HEK293 (cell line): ENCODE data around the gene ANGEL1.

Experiments used
- CTCF ChIA-PET: fragments of 350-600 bp; formaldehyde crosslinking; extraction: SDS; loops from one replicate; lab custom pipeline; 2021; ENCODE audit warnings: antibody characterized with exemption; lab: Yijun Ruan, JAX
- POLR2A ChIA-PET: fragments of 300-600 bp; formaldehyde crosslinking; extraction: SDS; loops from one replicate; lab custom pipeline; 2020; ENCODE audit warnings: antibody characterized with exemption, inconsistent platforms; lab: Yijun Ruan, JAX
- H3K27ac ChIP-seq: fragments of 200-500 bp; sonication (Bioruptor generic); 2 replicates; pipeline ENCODE4 v1.5.1; 2014; ENCODE audit warnings: low read depth, low read length, control low read depth, inconsistent platforms; ENCODE audit errors: extremely low read depth
- H3K36me3 ChIP-seq, 2 experiments: fragments of 200-500 bp in 1 of 2; sonication (Bioruptor generic) in 1 of 2; 1 replicate in 1 of 2; 2 replicates in 1 of 2; pipeline ENCODE4 v1.5.1; 2014 to 2017; ENCODE audit warnings: inconsistent platforms in 2 of 2, low read length in 2 of 2; ENCODE audit not compliant: control insufficient read depth in 2 of 2, insufficient read depth in 1 of 2
- H3K4me1 ChIP-seq: fragments of 200-500 bp; sonication (Bioruptor generic); 2 replicates; pipeline ENCODE4 v1.5.1; 2014; ENCODE audit warnings: mild to moderate bottlenecking, low read length, inconsistent platforms; ENCODE audit not compliant: control insufficient read depth, insufficient read depth
- H3K4me3 ChIP-seq: 2 replicates; pipeline ENCODE4 v1.5.1; 2011; ENCODE audit warnings: low read depth, mild to moderate bottlenecking, control low read depth, low read length, moderate library complexity
- H3K9me3 ChIP-seq: fragments of 200-500 bp; sonication (Bioruptor generic); 2 replicates; pipeline ENCODE4 v1.5.1; 2014; ENCODE audit warnings: low read depth, low read length, inconsistent platforms; ENCODE audit not compliant: control insufficient read depth, insufficient read depth
- FEZF1 ChIP-seq: fragments of 450-650 bp; formaldehyde crosslinking; IDR thresholded peaks from 2 replicates; pipeline ENCODE4 v1.5.1; 2016; ENCODE audit warnings: missing biosample characterization, missing genetic modification characterization
- PATZ1 ChIP-seq: fragments of 450-650 bp; formaldehyde crosslinking; IDR thresholded peaks from 2 replicates; pipeline ENCODE4 v1.5.1; 2016; ENCODE audit warnings: missing biosample characterization, missing genetic modification characterization
- PRDM10 ChIP-seq: fragments of 450-650 bp; formaldehyde crosslinking; IDR thresholded peaks from 2 replicates; pipeline ENCODE4 v1.5.1; 2016; ENCODE audit warnings: missing biosample characterization, missing genetic modification characterization
- SALL2 ChIP-seq: fragments of 450-650 bp; formaldehyde crosslinking; IDR thresholded peaks from 2 replicates; pipeline ENCODE4 v1.5.0; 2017; ENCODE audit warnings: missing biosample characterization, mild to moderate bottlenecking, missing genetic modification characterization, borderline replicate concordance
- TRIM28 ChIP-seq: IDR thresholded peaks from 2 replicates; pipeline ENCODE4 v1.6.1; 2011; ENCODE audit warnings: low read length, control low read depth, borderline replicate concordance
- YY1 ChIP-seq: fragments of 450-650 bp; formaldehyde crosslinking; IDR thresholded peaks from 2 replicates; pipeline ENCODE4 v1.5.1; 2018; ENCODE audit warnings: missing biosample characterization, missing genetic modification characterization
- ZBTB1 ChIP-seq: fragments of 450-650 bp; formaldehyde crosslinking; IDR thresholded peaks from 2 replicates; pipeline ENCODE4 v1.5.1; 2016; ENCODE audit warnings: missing biosample characterization, missing genetic modification characterization
- ZBTB7A ChIP-seq: fragments of 450-650 bp; formaldehyde crosslinking; IDR thresholded peaks from 2 replicates; pipeline ENCODE4 v1.5.1; 2016; ENCODE audit warnings: low read depth, missing biosample characterization, missing genetic modification characterization
- ZNF138 ChIP-seq: fragments of 450-650 bp; formaldehyde crosslinking; IDR thresholded peaks from 2 replicates; pipeline ENCODE4 v1.5.1; 2016; ENCODE audit warnings: missing biosample characterization, missing genetic modification characterization, borderline replicate concordance
- ZNF140 ChIP-seq: fragments of 450-650 bp; formaldehyde crosslinking; IDR thresholded peaks from 2 replicates; pipeline ENCODE4 v1.5.1; 2016; ENCODE audit warnings: missing biosample characterization, missing genetic modification characterization
- ZNF174 ChIP-seq: fragments of 450-650 bp; formaldehyde crosslinking; IDR thresholded peaks from 2 replicates; pipeline ENCODE4 v1.5.0; 2017; ENCODE audit warnings: missing biosample characterization, mild to moderate bottlenecking, missing genetic modification characterization
- ZNF248 ChIP-seq: fragments of 450-650 bp; formaldehyde crosslinking; IDR thresholded peaks from 2 replicates; pipeline ENCODE4 v1.5.1; 2017; ENCODE audit warnings: missing biosample characterization, missing genetic modification characterization
- ZNF37A ChIP-seq: fragments of 450-650 bp; IDR thresholded peaks from 2 replicates; pipeline ENCODE4 v1.5.1; 2018; ENCODE audit warnings: missing biosample characterization, missing genetic modification characterization
- ZNF398 ChIP-seq: fragments of 450-650 bp; formaldehyde crosslinking; IDR thresholded peaks from 2 replicates; pipeline ENCODE4 v1.5.1; 2017; ENCODE audit warnings: missing biosample characterization, missing genetic modification characterization
- ZNF416 ChIP-seq: fragments of 450-650 bp; formaldehyde crosslinking; IDR thresholded peaks from 2 replicates; pipeline ENCODE4 v1.5.1; 2016; ENCODE audit warnings: missing biosample characterization, missing genetic modification characterization
- ZNF544 ChIP-seq: fragments of 450-650 bp; formaldehyde crosslinking; IDR thresholded peaks from 2 replicates; pipeline ENCODE4 v1.5.0; 2017; ENCODE audit warnings: missing biosample characterization, missing genetic modification characterization
- ZNF571 ChIP-seq: fragments of 450-650 bp; formaldehyde crosslinking; IDR thresholded peaks from 2 replicates; pipeline ENCODE4 v1.5.0; 2017; ENCODE audit warnings: missing biosample characterization, missing genetic modification characterization
- ZNF654 ChIP-seq: fragments of 450-650 bp; formaldehyde crosslinking; IDR thresholded peaks from 2 replicates; pipeline ENCODE4 v1.5.1; 2016; ENCODE audit warnings: low read depth, missing biosample characterization, missing genetic modification characterization
- ZNF76 ChIP-seq: fragments of 450-650 bp; formaldehyde crosslinking; IDR thresholded peaks from 2 replicates; pipeline ENCODE4; 2016; ENCODE audit warnings: low read depth, missing biosample characterization, missing genetic modification characterization, borderline replicate concordance
- ZNF768 ChIP-seq: fragments of 450-650 bp; formaldehyde crosslinking; IDR thresholded peaks from 2 replicates; pipeline ENCODE4 v1.5.1; 2018; ENCODE audit warnings: missing biosample characterization, mild to moderate bottlenecking, missing genetic modification characterization
- ZNF791 ChIP-seq: fragments of 450-650 bp; formaldehyde crosslinking; IDR thresholded peaks from 2 replicates; pipeline ENCODE4 v1.5.1; 2016; ENCODE audit warnings: missing biosample characterization, missing genetic modification characterization
- ZSCAN23 ChIP-seq: fragments of 450-650 bp; formaldehyde crosslinking; IDR thresholded peaks from 2 replicates; pipeline ENCODE4 v1.5.1; 2016; ENCODE audit warnings: missing biosample characterization, missing genetic modification characterization
- TF ChIP-seq, protein P1 (sequence below): fragments of 450-650 bp; formaldehyde crosslinking; IDR thresholded peaks from 2 replicates; pipeline ENCODE4 v1.5.1; 2016; ENCODE audit warnings: missing biosample characterization, missing genetic modification characterization
- TF ChIP-seq, protein P2 (sequence below): fragments of 450-650 bp; formaldehyde crosslinking; IDR thresholded peaks from 2 replicates; pipeline ENCODE4 v1.5.1; 2016; ENCODE audit warnings: missing biosample characterization, missing genetic modification characterization
- TF ChIP-seq, protein P3 (sequence below): fragments of 450-650 bp; formaldehyde crosslinking; IDR thresholded peaks from 2 replicates; pipeline ENCODE4 v1.5.1; 2017; ENCODE audit warnings: missing biosample characterization, missing genetic modification characterization

The ANGEL1 gene

DNA sequence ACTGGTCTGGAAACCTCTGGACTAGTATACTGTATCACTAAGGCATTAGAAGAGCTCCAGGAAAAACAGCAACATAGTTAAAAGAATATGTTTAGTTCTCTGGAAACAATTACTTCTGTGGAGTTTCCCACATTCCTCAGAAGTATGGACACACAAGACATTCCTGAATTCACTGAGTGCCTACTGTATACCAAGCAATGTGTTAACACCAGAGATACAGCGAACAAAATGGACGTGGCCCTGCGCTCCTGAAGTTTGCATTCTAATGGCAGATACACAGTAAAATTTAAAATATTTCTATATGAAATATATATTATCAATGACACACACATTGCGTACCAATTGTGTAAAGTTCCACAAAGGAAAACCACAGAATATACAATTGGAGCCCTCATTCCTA lies 1.1 kb downstream of the ANGEL1 start (continued):
- TF ChIP-seq TRIM28 (no peak), ZNF76 (no peak), ZNF138 (no peak), ZNF37A (tag by site-specific recombination) (no peak)

DNA sequence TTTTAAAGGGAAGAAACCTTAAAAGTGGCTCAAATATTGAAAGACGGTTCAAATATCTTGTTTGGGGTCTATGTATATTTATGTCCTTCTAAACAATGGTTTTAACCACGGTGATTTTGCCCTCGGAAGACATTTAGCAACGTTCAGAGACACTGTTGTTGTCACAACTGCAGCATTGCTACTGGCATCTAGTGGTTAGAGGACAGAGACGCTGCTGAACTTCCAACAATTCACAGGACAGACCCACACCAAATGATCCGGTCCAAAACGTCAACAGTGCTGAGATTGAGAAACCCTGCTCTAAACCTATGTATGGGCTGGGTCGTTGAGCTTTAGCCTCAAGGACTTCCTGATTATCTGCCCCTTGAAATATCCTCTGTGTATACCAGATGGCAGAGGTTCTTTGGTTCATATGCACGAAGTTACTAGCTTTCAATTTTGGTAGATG lies 1.7 kb downstream of the ANGEL1 start:
- Histone ChIP-seq H3K4me1 (peaks cover 14% of the 10 kb centered on the region; the same call in 1 of the 2 replicates), H3K9me3 (no peaks in the 10 kb centered on the region), H3K4me3 (no peak overlapping the region), H3K36me3 (peaks cover 0 to 37% of the 10 kb centered on the region in 2 experiments; a peak in 1 of 3 replicates), H3K27ac (0 out of 2 replicates have a peak overlapping the region, but pooled peaks have one; percentile 25)
- ChIA-PET POLR2A (interaction anchor here (0.6 to 1.0 kb wide), 4 partner anchors 20 to 288 kb away, joined by 3 to 9 read pairs (median 4); no protein-coding TSS in a partner anchor), CTCF (interaction anchor here (0.6 to 4.9 kb wide), 12 partner anchors 9 to 493 kb away, joined by 3 to 28 read pairs (median 3); no protein-coding TSS in a partner anchor)
- TF ChIP-seq, protein P1, sequence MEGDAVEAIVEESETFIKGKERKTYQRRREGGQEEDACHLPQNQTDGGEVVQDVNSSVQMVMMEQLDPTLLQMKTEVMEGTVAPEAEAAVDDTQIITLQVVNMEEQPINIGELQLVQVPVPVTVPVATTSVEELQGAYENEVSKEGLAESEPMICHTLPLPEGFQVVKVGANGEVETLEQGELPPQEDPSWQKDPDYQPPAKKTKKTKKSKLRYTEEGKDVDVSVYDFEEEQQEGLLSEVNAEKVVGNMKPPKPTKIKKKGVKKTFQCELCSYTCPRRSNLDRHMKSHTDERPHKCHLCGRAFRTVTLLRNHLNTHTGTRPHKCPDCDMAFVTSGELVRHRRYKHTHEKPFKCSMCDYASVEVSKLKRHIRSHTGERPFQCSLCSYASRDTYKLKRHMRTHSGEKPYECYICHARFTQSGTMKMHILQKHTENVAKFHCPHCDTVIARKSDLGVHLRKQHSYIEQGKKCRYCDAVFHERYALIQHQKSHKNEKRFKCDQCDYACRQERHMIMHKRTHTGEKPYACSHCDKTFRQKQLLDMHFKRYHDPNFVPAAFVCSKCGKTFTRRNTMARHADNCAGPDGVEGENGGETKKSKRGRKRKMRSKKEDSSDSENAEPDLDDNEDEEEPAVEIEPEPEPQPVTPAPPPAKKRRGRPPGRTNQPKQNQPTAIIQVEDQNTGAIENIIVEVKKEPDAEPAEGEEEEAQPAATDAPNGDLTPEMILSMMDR (tag by site-specific recombination) = peak; percentile 41; the same call in 1 of the 2 replicates
- no peak for TF ChIP-seq ZBTB1 (tag by site-specific recombination)
- no peak for TF ChIP-seq ZSCAN23
- no peak for TF ChIP-seq SALL2
- TF ChIP-seq, protein P2, sequence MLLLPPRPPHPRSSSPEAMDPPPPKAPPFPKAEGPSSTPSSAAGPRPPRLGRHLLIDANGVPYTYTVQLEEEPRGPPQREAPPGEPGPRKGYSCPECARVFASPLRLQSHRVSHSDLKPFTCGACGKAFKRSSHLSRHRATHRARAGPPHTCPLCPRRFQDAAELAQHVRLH (tag by site-specific recombination) = no peak
- TF ChIP-seq ZBTB7A = no peak
- TF ChIP-seq YY1 (tag by site-specific recombination) = no peak
- TF ChIP-seq FEZF1 (tag by site-specific recombination) = no peak
- no peak for TF ChIP-seq ZNF174
- peak; percentile 64; the same call in 1 of the 2 replicates for TF ChIP-seq PRDM10 (tag by site-specific recombination)
- TF ChIP-seq, protein P3, sequence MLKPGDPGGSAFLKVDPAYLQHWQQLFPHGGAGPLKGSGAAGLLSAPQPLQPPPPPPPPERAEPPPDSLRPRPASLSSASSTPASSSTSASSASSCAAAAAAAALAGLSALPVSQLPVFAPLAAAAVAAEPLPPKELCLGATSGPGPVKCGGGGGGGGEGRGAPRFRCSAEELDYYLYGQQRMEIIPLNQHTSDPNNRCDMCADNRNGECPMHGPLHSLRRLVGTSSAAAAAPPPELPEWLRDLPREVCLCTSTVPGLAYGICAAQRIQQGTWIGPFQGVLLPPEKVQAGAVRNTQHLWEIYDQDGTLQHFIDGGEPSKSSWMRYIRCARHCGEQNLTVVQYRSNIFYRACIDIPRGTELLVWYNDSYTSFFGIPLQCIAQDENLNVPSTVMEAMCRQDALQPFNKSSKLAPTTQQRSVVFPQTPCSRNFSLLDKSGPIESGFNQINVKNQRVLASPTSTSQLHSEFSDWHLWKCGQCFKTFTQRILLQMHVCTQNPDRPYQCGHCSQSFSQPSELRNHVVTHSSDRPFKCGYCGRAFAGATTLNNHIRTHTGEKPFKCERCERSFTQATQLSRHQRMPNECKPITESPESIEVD (tag by site-specific recombination) = no peak
- TF ChIP-seq ZNF768 (tag by site-specific recombination) = 0 out of 2 replicates have a peak, but pooled peaks have one; percentile 16
- TF ChIP-seq ZNF416 (tag by site-specific recombination) = no peak
- peak; percentile 27 for TF ChIP-seq ZNF654 (tag by site-specific recombination)
- TF ChIP-seq PATZ1 (tag by site-specific recombination) = no peak
- TF ChIP-seq ZNF544 = no peak
- TF ChIP-seq ZNF571 (tag by site-specific recombination) = no peak
- no peak for TF ChIP-seq ZNF140
- no peak for TF ChIP-seq ZNF398 (tag by site-specific recombination)
- no peak for TF ChIP-seq ZNF791 (tag by site-specific recombination)
- TF ChIP-seq ZNF248 (tag by site-specific recombination) = no peak
